Liver (tissue), 9 donors: ENCODE results near the gene EPB41L4B. TPM values are rescaled to one million over a fixed set of nuclear protein-coding genes. Genes with fewer than 3 reads are reported as not detected.

Source experiments
- DNase-seq: peaks from one replicate; pipeline ENCODE4 v3.0.0-alpha.2; 2017; ENCODE audit warnings: low spot score
- H3K27ac ChIP-seq, 2 donors: one replicate each; pipeline ENCODE4 v1.7.0; 2013; ENCODE audit warnings: inconsistent platforms in 2 of 2, low read length in 2 of 2, control low read depth in 1 of 2, low read depth in 1 of 2, mild to moderate bottlenecking in 1 of 2
- H3K27me3 ChIP-seq, 4 donors: one replicate each; pipeline versions ENCODE4 v1.6.1 to v1.7.0; 2013; ENCODE audit warnings: low read length in 3 of 4, inconsistent platforms in 1 of 4, mild to moderate bottlenecking in 1 of 4, moderate library complexity in 1 of 4; ENCODE audit not compliant: control insufficient read depth in 4 of 4, insufficient read depth in 4 of 4
- H3K36me3 ChIP-seq, 4 donors: one replicate each; pipeline versions ENCODE4 v1.6.1 to v1.7.0; 2013; ENCODE audit warnings: low read length in 3 of 4, mild to moderate bottlenecking in 3 of 4, low read depth in 1 of 4, moderate library complexity in 1 of 4; ENCODE audit not compliant: control insufficient read depth in 4 of 4, insufficient read depth in 3 of 4
- H3K4me1 ChIP-seq, 4 donors: one replicate each; pipeline versions ENCODE4 v1.6.1 to v1.7.0; 2013; ENCODE audit warnings: low read length in 3 of 4, mild to moderate bottlenecking in 3 of 4, moderate library complexity in 1 of 4; ENCODE audit not compliant: control insufficient read depth in 4 of 4, insufficient read depth in 4 of 4
- H3K4me3 ChIP-seq, 3 donors: one replicate each; pipeline versions ENCODE4 v1.6.1 to v1.7.0; 2013; ENCODE audit warnings: low read length in 3 of 3, control low read depth in 1 of 3, low read depth in 1 of 3, mild to moderate bottlenecking in 1 of 3
- H3K9ac ChIP-seq, 2 donors: one replicate each; pipeline ENCODE4 v1.7.0; 2013; ENCODE audit warnings: low read length in 2 of 2, mild to moderate bottlenecking in 2 of 2, moderate library complexity in 2 of 2, control low read depth in 1 of 2, low read depth in 1 of 2
- H3K9me3 ChIP-seq, 4 donors: one replicate each; pipeline versions ENCODE4 v1.6.1 to v1.7.0; 2013; ENCODE audit warnings: low read length in 3 of 4; ENCODE audit not compliant: control insufficient read depth in 4 of 4
- EGR1 ChIP-seq, 2 donors: IDR thresholded peaks; 2 replicates each; pipeline ENCODE4 v1.6.1; 2016 to 2018; ENCODE audit warnings: antibody characterized with exemption in 2 of 2, low read depth in 2 of 2
- FOXA1 ChIP-seq: IDR thresholded peaks from 2 replicates; pipeline ENCODE4 v1.6.1; 2016; ENCODE audit warnings: antibody characterized with exemption
- FOXA2 ChIP-seq: IDR thresholded peaks from 2 replicates; pipeline ENCODE4 v1.6.1; 2016; ENCODE audit warnings: antibody characterized with exemption
- GABPA ChIP-seq, 2 donors: IDR thresholded peaks in 1 of 2; conservative IDR thresholded peaks in 1 of 2; 2 replicates each; pipeline ENCODE4 v1.6.1; 2016; ENCODE audit warnings: antibody characterized with exemption in 2 of 2, mild to moderate bottlenecking in 1 of 2, moderate library complexity in 1 of 2
- HNF4A ChIP-seq, 2 donors: conservative IDR thresholded peaks; 2 replicates each; pipeline ENCODE4 v1.6.1; 2016; ENCODE audit warnings: antibody characterized with exemption in 2 of 2, mild to moderate bottlenecking in 2 of 2
- HNF4G ChIP-seq: IDR thresholded peaks from 2 replicates; pipeline ENCODE4 v1.6.1; 2016; ENCODE audit warnings: antibody characterized with exemption
- JUND ChIP-seq, 2 donors: IDR thresholded peaks; 2 replicates each; pipeline ENCODE4 v1.6.1; 2016; ENCODE audit warnings: antibody characterized with exemption in 2 of 2
- NR2F2 ChIP-seq: IDR thresholded peaks from 2 replicates; pipeline ENCODE4 v1.6.1; 2016; ENCODE audit warnings: antibody characterized with exemption
- RAD21 ChIP-seq, 2 donors: IDR thresholded peaks; 2 replicates each; pipeline ENCODE4 v1.6.1; 2016; ENCODE audit warnings: antibody characterized with exemption in 2 of 2, mild to moderate bottlenecking in 2 of 2
- REST ChIP-seq: IDR thresholded peaks from 2 replicates; pipeline ENCODE4 v1.6.1; 2016; ENCODE audit warnings: antibody characterized with exemption, mild to moderate bottlenecking
- RXRA ChIP-seq, 2 donors: IDR thresholded peaks; 2 replicates each; pipeline ENCODE4 v1.6.1; 2017 to 2018; ENCODE audit warnings: antibody characterized with exemption in 2 of 2, mild to moderate bottlenecking in 1 of 2
- SP1 ChIP-seq: IDR thresholded peaks from 2 replicates; pipeline ENCODE4 v1.6.1; 2018; ENCODE audit warnings: antibody characterized with exemption, mild to moderate bottlenecking
- TAF1 ChIP-seq: conservative IDR thresholded peaks from 2 replicates; pipeline ENCODE4 v1.6.1; 2016; ENCODE audit warnings: antibody characterized with exemption, mild to moderate bottlenecking
- YY1 ChIP-seq: IDR thresholded peaks from 2 replicates; pipeline ENCODE4 v1.6.1; 2016; ENCODE audit warnings: antibody characterized with exemption, mild to moderate bottlenecking
- WGBS: extraction: QIAGEN DNeasy Blood & Tissue Kit; methylation state at CpG from one replicate; pipeline ENCODE4 v1.1.7; 2013; 5-methylcytosine and 5-hydroxymethylcytosine counted together
- polyA plus RNA-seq, 2 donors: library from polyadenylated mRNA; stranded (reverse) in 1 of 2; unstranded in 1 of 2; fragments of 200-250 nt in 1 of 2; fragments of >200 nt in 1 of 2; fragmentation: Nextera tagmentation in 1 of 2; extraction: Ambion mirVana in 1 of 2; gene quantifications; one replicate each; pipeline versions ENCODE4 v1.2.1 to v1.2.3, GENCODE V29; 2013 to 2015
- total RNA-seq, 2 donors: library from RNA; depleted of rRNA; stranded (reverse); fragments of >200 nt; gene quantifications; one replicate each; pipeline ENCODE4 v1.2.3, GENCODE V29; 2014
- TF ChIP-seq, protein P1 (sequence below): IDR thresholded peaks from 2 replicates; pipeline ENCODE4 v1.6.1; 2016; ENCODE audit warnings: antibody characterized with exemption
- TF ChIP-seq, protein P2 (sequence below): IDR thresholded peaks from 2 replicates; pipeline ENCODE4 v1.6.1; 2016; ENCODE audit warnings: antibody characterized with exemption
- TF ChIP-seq, protein P3 (sequence below): IDR thresholded peaks from 2 replicates; pipeline ENCODE4 v1.6.1; 2016; ENCODE audit warnings: antibody characterized with exemption
- TF ChIP-seq, protein P4 (sequence below): fragments of 150-350 bp; IDR thresholded peaks from 2 replicates; pipeline ENCODE4 v1.5.1; 2017; ENCODE audit warnings: improper control_type of control experiment, low read depth, low read length; ENCODE audit not compliant: missing input control
- donor health status: healthy.
- donor health status: healthy.
- donor health status: healthy.
- donor health status: healthy.
- donor health status: healthy.

EPB41L4B gene
- total and polyA plus RNA-seq, 4 donors: 9.9 to 42.6 (median 23.9) TPM

DNA sequence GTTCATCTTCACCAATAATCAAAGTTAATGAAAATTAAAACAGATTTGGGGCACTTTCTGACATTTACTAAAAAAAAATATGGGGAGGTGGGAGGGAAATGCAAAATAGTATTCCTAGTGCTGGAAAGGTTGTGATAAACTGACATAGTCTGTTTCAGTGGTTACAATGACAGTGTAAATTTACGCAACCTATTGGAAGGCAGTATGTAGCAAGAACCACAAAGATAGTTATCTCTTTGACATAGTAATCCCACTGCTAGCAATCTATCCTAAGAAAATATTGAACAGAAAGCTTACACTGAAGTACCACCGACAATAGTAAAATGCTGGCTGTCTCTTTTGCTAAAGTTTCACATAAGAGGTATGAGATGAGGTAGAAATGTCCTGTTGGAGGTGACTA, 15.1 kb upstream of the EPB41L4B start (continued):
- TF ChIP-seq HNF4G (no peak), YY1 (no peak)

GRCh38 chr9:109335121-109335520, 14.3 kb upstream of the EPB41L4B start:
- Histone ChIP-seq H3K4me3 (no peak overlapping the region), H3K4me1 (peaks cover 0 to 4% (median 0%) of the 10 kb centered on the region in 4 donors), H3K27me3 (no peaks in the 10 kb centered on the region), H3K27ac (no peak overlapping the region), H3K9me3 (no peaks in the 10 kb centered on the region), H3K36me3 (no peaks in the 10 kb centered on the region), H3K9ac (no peak overlapping the region)
- 81% methylated on average over 7 of the region's 7 CpGs for WGBS
- TF ChIP-seq HNF4G (no peak), TAF1 (no peak), SP1 (no peak), RAD21 (IDR thresholded peaks at IDR 0.05) (no peak), GABPA (IDR thresholded peaks at IDR 0.05 in 1 of 2, conservative IDR thresholded peaks at IDR 0.05 in 1 of 2) (no peak)
- no peak for DNase-seq

GRCh38 chr9:109331353-109331752, 10.5 kb upstream of the EPB41L4B start:
- Histone ChIP-seq H3K9me3 (no peaks in the 10 kb centered on the region), H3K4me1 (peaks cover 0 to 4% (median 0%) of the 10 kb centered on the region in 4 donors), H3K9ac (no peak overlapping the region), H3K27me3 (no peaks in the 10 kb centered on the region), H3K36me3 (no peaks in the 10 kb centered on the region), H3K27ac (no peak overlapping the region), H3K4me3 (no peak overlapping the region)
- TF ChIP-seq NR2F2 (peak; percentile 12), HNF4A (conservative IDR thresholded peaks at IDR 0.05) (no peak), TAF1 (no peak), RXRA (IDR thresholded peaks at IDR 0.05) (no peak), EGR1 (IDR thresholded peaks at IDR 0.05; ENCODE audit: low read depth in 2 of 2) (no peak), SP1 (peak; percentile 54)
- WGBS: 38% methylated on average over 5 of the region's 5 CpGs
- DNase-seq: no peak

DNA sequence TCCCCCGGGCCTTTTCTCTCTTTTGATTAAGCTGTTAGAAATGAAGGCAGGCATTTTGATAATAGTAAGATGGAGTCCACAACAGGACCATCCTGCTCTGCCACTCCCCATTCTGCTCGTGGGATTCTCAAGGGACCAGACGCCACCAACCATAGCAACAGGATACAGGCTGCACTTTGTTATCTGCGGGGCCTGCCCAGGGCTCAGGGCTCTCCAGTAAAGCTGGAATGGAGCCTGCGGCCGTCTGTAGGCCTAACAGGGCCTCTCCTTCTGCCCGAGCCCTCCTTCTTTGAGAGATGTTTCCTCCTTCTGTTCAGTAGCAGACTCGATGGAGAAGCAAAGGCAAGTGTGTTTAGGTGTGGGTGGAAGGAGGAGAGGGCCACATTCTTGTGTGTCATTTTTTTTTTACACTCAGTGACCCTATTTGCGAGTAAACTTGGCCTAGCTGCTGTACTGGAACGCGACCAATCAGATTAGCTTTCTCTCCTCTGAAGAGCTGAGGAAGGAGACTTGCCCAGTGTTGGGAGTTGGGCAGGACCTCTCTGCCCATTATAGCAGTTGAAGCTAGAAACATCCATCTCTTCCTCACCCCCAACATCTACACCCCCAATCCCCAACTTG, 8.9 kb upstream of the EPB41L4B start:
- H3K9ac ChIP-seq: no peak overlapping the region
- DNase-seq: no peak

More for the DNA sequence above, 8.9 kb upstream of the EPB41L4B start:
- Histone ChIP-seq H3K27ac (no peak overlapping the region), H3K36me3 (no peaks in the 10 kb centered on the region), H3K27me3 (no peaks in the 10 kb centered on the region), H3K9me3 (no peaks in the 10 kb centered on the region), H3K4me1 (peaks cover 0 to 4% (median 0%) of the 10 kb centered on the region in 4 donors), H3K4me3 (no peak overlapping the region)
- TF ChIP-seq FOXA2: no peak
- TF ChIP-seq, protein P1, sequence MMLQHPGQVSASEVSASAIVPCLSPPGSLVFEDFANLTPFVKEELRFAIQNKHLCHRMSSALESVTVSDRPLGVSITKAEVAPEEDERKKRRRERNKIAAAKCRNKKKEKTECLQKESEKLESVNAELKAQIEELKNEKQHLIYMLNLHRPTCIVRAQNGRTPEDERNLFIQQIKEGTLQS: no peak
- no peak for TF ChIP-seq RXRA (IDR thresholded peaks at IDR 0.05)
- no peak for TF ChIP-seq NR2F2
- TF ChIP-seq HNF4A (conservative IDR thresholded peaks at IDR 0.05): no peak
- TF ChIP-seq REST: no peak
- TF ChIP-seq GABPA (IDR thresholded peaks at IDR 0.05 in 1 of 2, conservative IDR thresholded peaks at IDR 0.05 in 1 of 2): no peak
- TF ChIP-seq EGR1 (IDR thresholded peaks at IDR 0.05; ENCODE audit: low read depth in 2 of 2): no peak
- TF ChIP-seq FOXA1: no peak
- TF ChIP-seq, protein P2, sequence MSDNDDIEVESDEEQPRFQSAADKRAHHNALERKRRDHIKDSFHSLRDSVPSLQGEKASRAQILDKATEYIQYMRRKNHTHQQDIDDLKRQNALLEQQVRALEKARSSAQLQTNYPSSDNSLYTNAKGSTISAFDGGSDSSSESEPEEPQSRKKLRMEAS: no peak
- TF ChIP-seq, protein P3, sequence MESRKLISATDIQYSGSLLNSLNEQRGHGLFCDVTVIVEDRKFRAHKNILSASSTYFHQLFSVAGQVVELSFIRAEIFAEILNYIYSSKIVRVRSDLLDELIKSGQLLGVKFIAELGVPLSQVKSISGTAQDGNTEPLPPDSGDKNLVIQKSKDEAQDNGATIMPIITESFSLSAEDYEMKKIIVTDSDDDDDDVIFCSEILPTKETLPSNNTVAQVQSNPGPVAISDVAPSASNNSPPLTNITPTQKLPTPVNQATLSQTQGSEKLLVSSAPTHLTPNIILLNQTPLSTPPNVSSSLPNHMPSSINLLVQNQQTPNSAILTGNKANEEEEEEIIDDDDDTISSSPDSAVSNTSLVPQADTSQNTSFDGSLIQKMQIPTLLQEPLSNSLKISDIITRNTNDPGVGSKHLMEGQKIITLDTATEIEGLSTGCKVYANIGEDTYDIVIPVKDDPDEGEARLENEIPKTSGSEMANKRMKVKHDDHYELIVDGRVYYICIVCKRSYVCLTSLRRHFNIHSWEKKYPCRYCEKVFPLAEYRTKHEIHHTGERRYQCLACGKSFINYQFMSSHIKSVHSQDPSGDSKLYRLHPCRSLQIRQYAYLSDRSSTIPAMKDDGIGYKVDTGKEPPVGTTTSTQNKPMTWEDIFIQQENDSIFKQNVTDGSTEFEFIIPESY: no peak
- TF ChIP-seq, protein P4, sequence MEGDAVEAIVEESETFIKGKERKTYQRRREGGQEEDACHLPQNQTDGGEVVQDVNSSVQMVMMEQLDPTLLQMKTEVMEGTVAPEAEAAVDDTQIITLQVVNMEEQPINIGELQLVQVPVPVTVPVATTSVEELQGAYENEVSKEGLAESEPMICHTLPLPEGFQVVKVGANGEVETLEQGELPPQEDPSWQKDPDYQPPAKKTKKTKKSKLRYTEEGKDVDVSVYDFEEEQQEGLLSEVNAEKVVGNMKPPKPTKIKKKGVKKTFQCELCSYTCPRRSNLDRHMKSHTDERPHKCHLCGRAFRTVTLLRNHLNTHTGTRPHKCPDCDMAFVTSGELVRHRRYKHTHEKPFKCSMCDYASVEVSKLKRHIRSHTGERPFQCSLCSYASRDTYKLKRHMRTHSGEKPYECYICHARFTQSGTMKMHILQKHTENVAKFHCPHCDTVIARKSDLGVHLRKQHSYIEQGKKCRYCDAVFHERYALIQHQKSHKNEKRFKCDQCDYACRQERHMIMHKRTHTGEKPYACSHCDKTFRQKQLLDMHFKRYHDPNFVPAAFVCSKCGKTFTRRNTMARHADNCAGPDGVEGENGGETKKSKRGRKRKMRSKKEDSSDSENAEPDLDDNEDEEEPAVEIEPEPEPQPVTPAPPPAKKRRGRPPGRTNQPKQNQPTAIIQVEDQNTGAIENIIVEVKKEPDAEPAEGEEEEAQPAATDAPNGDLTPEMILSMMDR: no peak
- TF ChIP-seq SP1: no peak
- no peak for TF ChIP-seq JUND (IDR thresholded peaks at IDR 0.05)
- no peak for TF ChIP-seq YY1
- no peak for TF ChIP-seq RAD21 (IDR thresholded peaks at IDR 0.05)
- TF ChIP-seq HNF4G: no peak
- TF ChIP-seq TAF1: no peak
- 59% methylated on average over 11 of the region's 11 CpGs for WGBS
